Uterus (tissue), 4 donors: ENCODE results near the gene TEX29. TPM values are rescaled to one million over a fixed set of nuclear protein-coding genes. Genes with fewer than 3 reads are reported as not detected.

Source experiments
- DNase-seq, 2 donors: peaks; one replicate each; pipeline ENCODE4 v3.0.0-alpha.2; 2019 to 2020
- H3K27ac ChIP-seq, 2 donors: fragments of 200-600 bp; sonication (generic); 1 replicate in 1 of 2; 2 replicates in 1 of 2; pipeline ENCODE4 v1.5.1; 2016 to 2018
- H3K27me3 ChIP-seq, 2 donors: fragments of 200-600 bp; sonication (generic); one replicate each; pipeline ENCODE4 v1.5.1; 2018 to 2019; ENCODE audit warnings: control low read depth in 1 of 2
- H3K36me3 ChIP-seq, 2 donors: fragments of 200-600 bp; sonication (generic); one replicate each; pipeline ENCODE4 v1.5.1; 2019; ENCODE audit warnings: control low read depth in 1 of 2
- H3K4me1 ChIP-seq, 2 donors: fragments of 200-600 bp; sonication (generic); one replicate each; pipeline ENCODE4 v1.5.1; 2018 to 2019; ENCODE audit warnings: control low read depth in 1 of 2
- H3K4me3 ChIP-seq, 2 donors: fragments of 200-600 bp; sonication (generic); 1 replicate in 1 of 2; 2 replicates in 1 of 2; pipeline ENCODE4 v1.5.1; 2018 to 2019; ENCODE audit warnings: mild to moderate bottlenecking in 1 of 2
- H3K9me3 ChIP-seq, 2 donors: fragments of 200-600 bp; sonication (generic); one replicate each; pipeline ENCODE4 v1.5.1; 2019; ENCODE audit warnings: control low read depth in 1 of 2
- POLR2A ChIP-seq, 2 donors: fragments of 450-650 bp; IDR thresholded peaks; one replicate each; pipeline ENCODE4 v1.6.1; 2016; ENCODE audit warnings: antibody characterized with exemption in 2 of 2, mild to moderate bottlenecking in 1 of 2, moderate library complexity in 1 of 2
- intact Hi-C: fragments of 100-400 bp; cut with DNase I; formaldehyde crosslinking; loops from one replicate; pipeline ENCODE4 v1.15.1; 2023; ENCODE audit warnings: low total_unique reads
- total RNA-seq, 4 donors: library from RNA; depleted of rRNA in 3 of 4; stranded (reverse); fragments of >200 nt in 3 of 4; gene quantifications; one replicate each; pipeline versions ENCODE4 v1.1.0 to v1.2.4, GENCODE V29; 2014 to 2023
- TF ChIP-seq, protein P1 (sequence below), 4 experiments: fragments of 200-600 bp in 2 of 4; fragments of 450-650 bp in 2 of 4; sonication (generic) in 2 of 4; IDR thresholded peaks; one replicate each; pipeline ENCODE4 v1.5.1; 2016 to 2019; ENCODE audit warnings: antibody characterized with exemption in 4 of 4, mild to moderate bottlenecking in 2 of 4, moderate library complexity in 1 of 4
- donor health status: DM: yes; HTN: yes; CAD: no.

Gene TEX29
- total RNA-seq, 4 donors from 2014 or later, result 0.91 TPM; not detected in 3

- intact Hi-C loops, result no loop called here
Measured at GRCh38 chr13:111392486-111392885, 72.0 kb downstream of the TEX29 start.

DNA sequence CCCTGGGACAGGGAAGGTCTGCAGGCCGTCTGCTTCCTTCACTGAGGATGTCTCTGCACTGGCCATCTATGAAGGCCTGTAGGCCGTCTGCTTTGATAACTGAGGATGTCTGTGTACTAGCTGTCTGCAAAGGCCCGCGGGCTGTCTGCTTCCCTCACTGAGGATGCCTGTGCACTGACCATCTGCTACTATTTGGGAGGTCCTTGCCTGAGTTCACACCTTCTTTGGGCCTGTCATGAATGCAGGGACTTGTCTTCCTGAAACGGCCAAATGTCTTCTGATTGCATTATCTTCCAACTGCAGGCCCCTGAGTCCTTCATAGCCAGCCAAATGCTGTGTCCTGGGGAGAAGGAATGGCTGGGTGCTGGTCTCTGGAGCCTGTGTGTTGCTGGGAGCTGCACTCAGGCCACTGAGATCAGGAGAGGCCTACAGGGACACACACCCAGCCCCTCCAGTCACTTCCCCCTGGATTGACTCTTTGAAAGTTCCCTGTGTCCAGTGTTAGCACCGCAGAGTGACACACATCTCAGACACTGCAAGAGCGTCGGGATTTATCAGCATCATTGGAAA is 72.9 kb downstream of the TEX29 start:
- no peaks in the 10 kb centered on the region for H3K9me3 ChIP-seq
- H3K4me1 ChIP-seq, result no peaks in the 10 kb centered on the region
- H3K27me3 ChIP-seq, result no peaks in the 10 kb centered on the region
- intact Hi-C loops, result no loop called here
- TF ChIP-seq, protein P1, sequence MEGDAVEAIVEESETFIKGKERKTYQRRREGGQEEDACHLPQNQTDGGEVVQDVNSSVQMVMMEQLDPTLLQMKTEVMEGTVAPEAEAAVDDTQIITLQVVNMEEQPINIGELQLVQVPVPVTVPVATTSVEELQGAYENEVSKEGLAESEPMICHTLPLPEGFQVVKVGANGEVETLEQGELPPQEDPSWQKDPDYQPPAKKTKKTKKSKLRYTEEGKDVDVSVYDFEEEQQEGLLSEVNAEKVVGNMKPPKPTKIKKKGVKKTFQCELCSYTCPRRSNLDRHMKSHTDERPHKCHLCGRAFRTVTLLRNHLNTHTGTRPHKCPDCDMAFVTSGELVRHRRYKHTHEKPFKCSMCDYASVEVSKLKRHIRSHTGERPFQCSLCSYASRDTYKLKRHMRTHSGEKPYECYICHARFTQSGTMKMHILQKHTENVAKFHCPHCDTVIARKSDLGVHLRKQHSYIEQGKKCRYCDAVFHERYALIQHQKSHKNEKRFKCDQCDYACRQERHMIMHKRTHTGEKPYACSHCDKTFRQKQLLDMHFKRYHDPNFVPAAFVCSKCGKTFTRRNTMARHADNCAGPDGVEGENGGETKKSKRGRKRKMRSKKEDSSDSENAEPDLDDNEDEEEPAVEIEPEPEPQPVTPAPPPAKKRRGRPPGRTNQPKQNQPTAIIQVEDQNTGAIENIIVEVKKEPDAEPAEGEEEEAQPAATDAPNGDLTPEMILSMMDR (IDR thresholded peaks at IDR 0.05), result no peak
- no peak for TF ChIP-seq POLR2A (IDR thresholded peaks at IDR 0.05)
- no peak for DNase-seq
- H3K4me3 ChIP-seq, result no peak overlapping the region
- no peak overlapping the region for H3K27ac ChIP-seq
- H3K36me3 ChIP-seq, result no peaks in the 10 kb centered on the region

More at GRCh38 chr13:111392486-111392885, 72.0 kb downstream of the TEX29 start:
- no peak for DNase-seq
- TF ChIP-seq, protein P1 (IDR thresholded peaks at IDR 0.05), result no peak
- no peak for TF ChIP-seq POLR2A (IDR thresholded peaks at IDR 0.05)
- no peak overlapping the region for H3K27ac ChIP-seq
- H3K4me1 ChIP-seq, result no peaks in the 10 kb centered on the region
- no peaks in the 10 kb centered on the region for H3K36me3 ChIP-seq
- H3K9me3 ChIP-seq, result no peaks in the 10 kb centered on the region
- no peaks in the 10 kb centered on the region for H3K27me3 ChIP-seq
- no peak overlapping the region for H3K4me3 ChIP-seq

Other genes with a start within 250 kb of the TEX29 start
- gene ARHGEF7, start 205.3 kb upstream of the TEX29 start, total RNA-seq, result 100 to 1,000 TPM in 3 of 4 donors, 10 to 100 TPM in 1; 42.6 to 152 (median 127) TPM